CD14-positive monocyte (primary cell): ENCODE data around the gene BRIP1. TPM values are rescaled to one million over a fixed set of nuclear protein-coding genes. Genes with fewer than 3 reads are reported as not detected.

Experiments
- DNase-seq, 3 donors: peaks; one replicate each; pipeline ENCODE4 v3.0.0-alpha.2; 2011 to 2022
- H2AFZ ChIP-seq: 2 replicates; pipeline ENCODE4 v1.6.0; 2012; ENCODE audit warnings: mild to moderate bottlenecking, low read depth, low read length, inconsistent platforms; ENCODE audit not compliant: insufficient read depth, poor library complexity, severe bottlenecking
- H3K27ac ChIP-seq, 2 donors: 1 replicate in 1 of 2; 2 replicates in 1 of 2; pipeline ENCODE4 v1.5.1; 2012 to 2013; ENCODE audit warnings: low read length in 2 of 2, control low read depth in 1 of 2, inconsistent platforms in 1 of 2, low read depth in 1 of 2, mild to moderate bottlenecking in 1 of 2
- H3K27me3 ChIP-seq, 2 donors: one replicate each; pipeline versions ENCODE4 v1.6.0 to v1.6.1; 2011 to 2013; ENCODE audit warnings: low read length in 2 of 2; ENCODE audit not compliant: control insufficient read depth in 2 of 2, insufficient read depth in 2 of 2
- H3K36me3 ChIP-seq, 2 donors: replicated peaks in 1 of 2; 1 replicate in 1 of 2; 2 replicates in 1 of 2; pipeline versions ENCODE4 v1.5.1 to v1.6.1; 2012 to 2013; ENCODE audit warnings: low read length in 2 of 2, control low read depth in 1 of 2, inconsistent platforms in 1 of 2, mild to moderate bottlenecking in 1 of 2; ENCODE audit not compliant: insufficient read depth in 2 of 2, control insufficient read depth in 1 of 2
- H3K4me1 ChIP-seq, 2 donors: 1 replicate in 1 of 2; 2 replicates in 1 of 2; pipeline versions ENCODE4 v1.5.1 to v1.6.1; 2012 to 2013; ENCODE audit warnings: low read length in 2 of 2, control low read depth in 1 of 2, inconsistent platforms in 1 of 2, mild to moderate bottlenecking in 1 of 2, moderate library complexity in 1 of 2; ENCODE audit not compliant: insufficient read depth in 2 of 2, control insufficient read depth in 1 of 2
- H3K4me2 ChIP-seq: replicated peaks from 2 replicates; pipeline ENCODE3; 2012; ENCODE audit warnings: low read length, moderate library complexity, mild to moderate bottlenecking; ENCODE audit not compliant: poor library complexity, severe bottlenecking; ENCODE audit errors: extremely low read depth
- H3K4me3 ChIP-seq, 3 experiments: fragments of 200-600 bp in 1 of 3; sonication (generic) in 1 of 3; replicated peaks in 1 of 3; 1 replicate in 2 of 3; 2 replicates in 1 of 3; pipeline ENCODE4 v1.5.1; 2011 to 2013; ENCODE audit warnings: low read length in 3 of 3, mild to moderate bottlenecking in 3 of 3, control low read depth in 2 of 3, low read depth in 2 of 3, inconsistent platforms in 1 of 3, moderate library complexity in 1 of 3
- H3K79me2 ChIP-seq: 2 replicates; pipeline ENCODE4 v1.6.0; 2012; ENCODE audit warnings: mild to moderate bottlenecking, control low read depth, inconsistent platforms, low read length, moderate library complexity; ENCODE audit not compliant: insufficient read depth
- H3K9ac ChIP-seq: 2 replicates; pipeline ENCODE4 v1.6.0; 2017; ENCODE audit warnings: low read length, mild to moderate bottlenecking; ENCODE audit not compliant: insufficient read depth, poor library complexity, severe bottlenecking
- H3K9me3 ChIP-seq, 2 donors: replicated peaks in 1 of 2; 1 replicate in 1 of 2; 2 replicates in 1 of 2; pipeline versions ENCODE4 v1.5.1 to v1.6.1; 2012 to 2013; ENCODE audit warnings: low read length in 2 of 2, control low read depth in 1 of 2; ENCODE audit not compliant: control insufficient read depth in 1 of 2, insufficient read depth in 1 of 2
- H4K20me1 ChIP-seq: 2 replicates; pipeline ENCODE4 v1.6.0; 2012; ENCODE audit warnings: mild to moderate bottlenecking, low read length, control low read depth, moderate library complexity; ENCODE audit not compliant: insufficient read depth
- H3K27ac Mint-ChIP-seq, 7 donors: one replicate each; pipeline ENCODE4 v1.8.0; 2020; ENCODE audit warnings: mild to moderate bottlenecking in 7 of 7, mixed read lengths in 7 of 7, moderate library complexity in 6 of 7, inconsistent platforms in 2 of 7
- H3K27me3 Mint-ChIP-seq, 3 donors: one replicate each; pipeline ENCODE4 v1.8.0; 2021 to 2022; ENCODE audit warnings: low read depth in 3 of 3, mild to moderate bottlenecking in 3 of 3, mixed read lengths in 3 of 3, moderate library complexity in 3 of 3, inconsistent platforms in 1 of 3
- H3K36me3 Mint-ChIP-seq, 2 donors: one replicate each; pipeline ENCODE4 v1.8.0; 2020; ENCODE audit warnings: mixed read lengths in 2 of 2, inconsistent platforms in 1 of 2, mild to moderate bottlenecking in 1 of 2
- H3K4me1 Mint-ChIP-seq: one replicate; pipeline ENCODE4 v1.8.0; 2020; ENCODE audit warnings: mild to moderate bottlenecking, mixed read lengths
- H3K4me3 Mint-ChIP-seq, 2 donors: one replicate each; pipeline ENCODE4 v1.8.0; 2020; ENCODE audit warnings: mild to moderate bottlenecking in 2 of 2, mixed read lengths in 2 of 2, moderate library complexity in 1 of 2
- H3K9me3 Mint-ChIP-seq, 7 donors: one replicate each; pipeline ENCODE4 v1.8.0; 2020 to 2022; ENCODE audit warnings: mixed read lengths in 7 of 7, mild to moderate bottlenecking in 6 of 7, moderate library complexity in 6 of 7, inconsistent platforms in 2 of 7
- WGBS: methylation state at CpG from one replicate; pipeline ENCODE4 v1.1.5; 2013; ENCODE audit warnings: missing lambda C conversion rate; ENCODE audit not compliant: insufficient coverage; 5-methylcytosine and 5-hydroxymethylcytosine counted together
- intact Hi-C, 2 donors: fragments of 100-400 bp; cut with micrococcal nuclease; formaldehyde crosslinking; loops; one replicate each; pipeline versions ENCODE4 v1.15.0 to v1.15.1; 2023
- polyA plus RNA-seq, 3 donors: library from polyadenylated mRNA; depleted of rRNA in 1 of 3; unstranded in 2 of 3; stranded (reverse) in 1 of 3; fragments of 300-500 nt in 2 of 3; fragments of >200 nt in 1 of 3; fragmentation: Illumina TruSeq in 2 of 3; gene quantifications; 1 replicate in 2 of 3; 2 replicates in 1 of 3; pipeline ENCODE4 v1.2.3, GENCODE V29; 2012 to 2021
- TF ChIP-seq, protein P1 (sequence below): fragments of 200-600 bp; IDR thresholded peaks from one replicate; pipeline ENCODE4 v1.8.0; 2022; ENCODE audit warnings: antibody characterized with exemption, mild to moderate bottlenecking

BRIP1 gene
- polyA plus RNA-seq, 3 donors: 0.11 to 0.12 TPM; not detected in 1

DNA sequence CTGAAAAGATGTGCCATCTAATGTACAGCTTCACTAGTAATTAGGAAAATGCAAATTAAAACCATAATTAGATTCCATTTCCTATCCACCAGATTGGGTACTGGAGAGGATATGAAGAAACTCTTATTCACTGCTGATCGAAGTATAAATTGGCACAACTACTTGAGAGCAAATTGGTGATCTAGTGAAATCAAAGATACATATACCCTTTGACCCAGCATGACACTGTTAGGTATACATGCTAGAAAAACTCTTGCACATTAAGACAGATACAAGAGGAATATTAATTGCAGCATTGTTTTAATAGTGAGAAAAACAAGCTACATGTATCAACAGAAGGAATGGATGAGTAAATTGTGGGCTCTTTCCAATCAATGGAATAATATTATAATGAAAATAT lies 48.8 kb downstream of the BRIP1 start:
- H3K27me3 ChIP-seq: no peaks in the 10 kb centered on the region
- no peak for DNase-seq
- H3K79me2 ChIP-seq: no peaks in the 10 kb centered on the region
- H4K20me1 ChIP-seq: no peaks in the 10 kb centered on the region
- peaks cover 17 to 26% of the 10 kb centered on the region in 2 donors for H3K4me1 ChIP-seq
- H3K36me3 ChIP-seq: no peaks in the 10 kb centered on the region
- H3K27ac Mint-ChIP-seq: no peak overlapping the region
- intact Hi-C loops: no loop called here
- H3K9ac ChIP-seq: no peak overlapping the region
- no peak overlapping the region for H3K4me3 Mint-ChIP-seq
- H3K36me3 Mint-ChIP-seq: peaks cover 4 to 6% of the 10 kb centered on the region in 2 donors
- no peak overlapping the region for H3K4me3 ChIP-seq
- H3K27me3 Mint-ChIP-seq: no peaks in the 10 kb centered on the region
- no peak overlapping the region for H3K4me2 ChIP-seq
- no CpG with 5 or more reads among the region's 1 CpG for WGBS
- peaks cover 30% of the 10 kb centered on the region for H3K4me1 Mint-ChIP-seq
- TF ChIP-seq, protein P1, sequence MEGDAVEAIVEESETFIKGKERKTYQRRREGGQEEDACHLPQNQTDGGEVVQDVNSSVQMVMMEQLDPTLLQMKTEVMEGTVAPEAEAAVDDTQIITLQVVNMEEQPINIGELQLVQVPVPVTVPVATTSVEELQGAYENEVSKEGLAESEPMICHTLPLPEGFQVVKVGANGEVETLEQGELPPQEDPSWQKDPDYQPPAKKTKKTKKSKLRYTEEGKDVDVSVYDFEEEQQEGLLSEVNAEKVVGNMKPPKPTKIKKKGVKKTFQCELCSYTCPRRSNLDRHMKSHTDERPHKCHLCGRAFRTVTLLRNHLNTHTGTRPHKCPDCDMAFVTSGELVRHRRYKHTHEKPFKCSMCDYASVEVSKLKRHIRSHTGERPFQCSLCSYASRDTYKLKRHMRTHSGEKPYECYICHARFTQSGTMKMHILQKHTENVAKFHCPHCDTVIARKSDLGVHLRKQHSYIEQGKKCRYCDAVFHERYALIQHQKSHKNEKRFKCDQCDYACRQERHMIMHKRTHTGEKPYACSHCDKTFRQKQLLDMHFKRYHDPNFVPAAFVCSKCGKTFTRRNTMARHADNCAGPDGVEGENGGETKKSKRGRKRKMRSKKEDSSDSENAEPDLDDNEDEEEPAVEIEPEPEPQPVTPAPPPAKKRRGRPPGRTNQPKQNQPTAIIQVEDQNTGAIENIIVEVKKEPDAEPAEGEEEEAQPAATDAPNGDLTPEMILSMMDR: no peak
- H3K9me3 ChIP-seq: no peaks in the 10 kb centered on the region
- H3K9me3 Mint-ChIP-seq: no peaks in the 10 kb centered on the region
- no peak overlapping the region for H2AFZ ChIP-seq
- no peak overlapping the region for H3K27ac ChIP-seq

DNA sequence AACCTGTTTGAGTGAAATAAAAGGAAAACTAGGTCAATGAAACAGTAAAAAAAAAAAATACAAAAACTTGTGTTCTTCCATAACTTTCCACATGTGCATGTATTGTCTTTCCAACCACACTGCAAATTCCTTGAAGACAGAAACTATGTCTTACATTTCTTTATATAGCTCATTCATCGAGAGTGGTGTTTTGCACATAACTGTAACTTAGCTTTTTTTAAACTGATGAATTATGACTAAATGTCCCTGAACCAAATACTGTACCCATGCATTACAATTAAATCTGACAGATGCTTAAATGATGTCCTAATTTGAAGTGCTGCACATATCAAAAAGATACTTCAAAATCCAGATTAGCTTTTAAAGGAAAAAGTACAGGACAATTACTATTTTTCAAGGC lies 50.1 kb downstream of the BRIP1 start:
- H3K36me3 ChIP-seq: no peaks in the 10 kb centered on the region
- Mint-ChIP-seq H3K27me3 (no peaks in the 10 kb centered on the region), H3K4me1 (peaks cover 30% of the 10 kb centered on the region), H3K27ac (no peak overlapping the region), H3K36me3 (peaks cover 2% of the 10 kb centered on the region in 2 donors), H3K4me3 (no peak overlapping the region), H3K9me3 (no peaks in the 10 kb centered on the region)
- DNase-seq: no peak
- no peaks in the 10 kb centered on the region for H4K20me1 ChIP-seq
- H3K4me2 ChIP-seq: no peak overlapping the region
- H3K27ac ChIP-seq: no peak overlapping the region
- H3K27me3 ChIP-seq: no peaks in the 10 kb centered on the region
- no peak overlapping the region for H3K9ac ChIP-seq
- H3K4me1 ChIP-seq: peaks cover 17 to 27% of the 10 kb centered on the region in 2 donors
- H3K9me3 ChIP-seq: no peaks in the 10 kb centered on the region
- intact Hi-C loops: no loop called here
- no peaks in the 10 kb centered on the region for H3K79me2 ChIP-seq
- no peak overlapping the region for H3K4me3 ChIP-seq
- TF ChIP-seq, protein P1: no peak
- WGBS: 80% methylated on average over 1 of the region's 1 CpG
- H2AFZ ChIP-seq: no peak overlapping the region
